ENCODE measurements around the gene CLEC14A. TPM values are rescaled to one million over a fixed set of nuclear protein-coding genes. Genes with fewer than 3 reads are reported as not detected.

CLEC14A gene
- polyA plus RNA-seq, 1 of the 3 experiments (the other 2 are of a cell fraction) = 0.02 TPM

DNA sequence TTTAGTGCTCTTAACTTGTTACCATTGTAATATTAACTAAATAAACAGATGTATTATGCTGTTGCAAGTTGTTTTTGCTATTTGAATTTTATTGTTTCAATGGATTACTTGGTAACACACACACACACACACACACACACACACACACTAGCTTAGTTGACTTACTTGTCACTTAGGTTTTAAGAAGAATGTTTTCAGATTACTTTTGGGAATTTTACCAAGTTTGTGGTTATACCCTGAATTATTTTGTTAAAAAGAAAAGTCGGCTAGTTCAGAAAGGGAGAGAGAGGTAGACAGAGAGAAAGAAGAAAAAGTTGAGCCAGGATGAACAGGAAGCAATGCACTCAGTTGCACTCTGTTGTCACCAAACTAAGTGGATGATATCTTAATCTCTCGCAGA is 42.9 kb downstream of the CLEC14A start:
- DNase-seq = no peak
- H4K20me1 ChIP-seq (ENCODE audit: insufficient read depth) = no peaks in the 10 kb centered on the region
- no peak overlapping the region for H2AFZ ChIP-seq (ENCODE audit: low read depth)
- no peak overlapping the region for H3K9ac ChIP-seq
- WGBS (ENCODE audit: low lambda C conversion rate) = 10% methylated on average over 2 of the region's 2 CpGs
- no peaks in the 10 kb centered on the region for H3F3A ChIP-seq (replicated peaks; ENCODE audit: insufficient read depth)
- no peak overlapping the region for H3K27ac ChIP-seq (ENCODE audit: low read depth in 2 of 2, low read length in 1 of 2)
- no peaks in the 10 kb centered on the region for H3K9me2 ChIP-seq
- ChIA-PET CTCF (no interaction called here), POLR2A (no interaction called here)
- peaks cover 17% of the 10 kb centered on the region; the same call in 1 of the 2 replicates for H3K27me3 ChIP-seq (ENCODE audit: insufficient read depth)
- H3K36me3 ChIP-seq (replicated peaks in 1 of 2; ENCODE audit: control insufficient read depth in 1 of 2, insufficient read depth in 2 of 2, low read length in 1 of 2) = no peaks in the 10 kb centered on the region
- no peak overlapping the region for H3K4me3 ChIP-seq (ENCODE audit: low read depth in 2 of 2, low read length in 1 of 2)
- no peaks in the 10 kb centered on the region for H3K79me2 ChIP-seq (ENCODE audit: insufficient read depth)
- no peaks in the 10 kb centered on the region for H3K4me1 ChIP-seq (ENCODE audit: control insufficient read depth in 1 of 2, insufficient read depth in 2 of 2, low read depth in 1 of 2, low read length in 1 of 2)
- TF ChIP-seq NFIC (IDR thresholded peaks at IDR 0.05; ENCODE audit: borderline replicate concordance) = no peak
- TF ChIP-seq, protein P1, sequence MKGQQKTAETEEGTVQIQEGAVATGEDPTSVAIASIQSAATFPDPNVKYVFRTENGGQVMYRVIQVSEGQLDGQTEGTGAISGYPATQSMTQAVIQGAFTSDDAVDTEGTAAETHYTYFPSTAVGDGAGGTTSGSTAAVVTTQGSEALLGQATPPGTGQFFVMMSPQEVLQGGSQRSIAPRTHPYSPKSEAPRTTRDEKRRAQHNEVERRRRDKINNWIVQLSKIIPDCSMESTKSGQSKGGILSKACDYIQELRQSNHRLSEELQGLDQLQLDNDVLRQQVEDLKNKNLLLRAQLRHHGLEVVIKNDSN (IDR thresholded peaks at IDR 0.05; ENCODE audit: borderline replicate concordance, low read depth) = no peak
- no peak for TF ChIP-seq SMC3 (IDR thresholded peaks at IDR 0.05; ENCODE audit: low read depth, low read length)
- no peaks in the 10 kb centered on the region for H3K9me3 ChIP-seq
- no peak overlapping the region for H3K4me2 ChIP-seq

GRCh38 chr14:38212111-38212510 is 43.8 kb downstream of the CLEC14A start:
- Histone ChIP-seq H3K4me1 (ENCODE audit: control insufficient read depth in 1 of 2, insufficient read depth in 2 of 2, low read depth in 1 of 2, low read length in 1 of 2) (no peaks in the 10 kb centered on the region), H3K9me2 (no peaks in the 10 kb centered on the region), H3K9ac (no peak overlapping the region), H3K27me3 (ENCODE audit: insufficient read depth) (peaks cover 17% of the 10 kb centered on the region; the same call in 1 of the 2 replicates), H2AFZ (ENCODE audit: low read depth) (no peak overlapping the region), H4K20me1 (ENCODE audit: insufficient read depth) (no peaks in the 10 kb centered on the region), H3K9me3 (no peaks in the 10 kb centered on the region), H3K36me3 (replicated peaks in 1 of 2; ENCODE audit: control insufficient read depth in 1 of 2, insufficient read depth in 2 of 2, low read length in 1 of 2) (no peaks in the 10 kb centered on the region), H3K4me2 (no peak overlapping the region), H3K4me3 (ENCODE audit: low read depth in 2 of 2, low read length in 1 of 2) (no peak overlapping the region), H3K79me2 (ENCODE audit: insufficient read depth) (no peaks in the 10 kb centered on the region), H3K27ac (ENCODE audit: low read depth in 2 of 2, low read length in 1 of 2) (no peak overlapping the region), H3F3A (replicated peaks; ENCODE audit: insufficient read depth) (peaks cover 2% of the 10 kb centered on the region)
- CTCF ChIA-PET = no interaction called here
- no peak for DNase-seq
- POLR2A ChIA-PET = no interaction called here
- TF ChIP-seq TCF12 (IDR thresholded peaks at IDR 0.05) = no peak
- TF ChIP-seq, protein P2, sequence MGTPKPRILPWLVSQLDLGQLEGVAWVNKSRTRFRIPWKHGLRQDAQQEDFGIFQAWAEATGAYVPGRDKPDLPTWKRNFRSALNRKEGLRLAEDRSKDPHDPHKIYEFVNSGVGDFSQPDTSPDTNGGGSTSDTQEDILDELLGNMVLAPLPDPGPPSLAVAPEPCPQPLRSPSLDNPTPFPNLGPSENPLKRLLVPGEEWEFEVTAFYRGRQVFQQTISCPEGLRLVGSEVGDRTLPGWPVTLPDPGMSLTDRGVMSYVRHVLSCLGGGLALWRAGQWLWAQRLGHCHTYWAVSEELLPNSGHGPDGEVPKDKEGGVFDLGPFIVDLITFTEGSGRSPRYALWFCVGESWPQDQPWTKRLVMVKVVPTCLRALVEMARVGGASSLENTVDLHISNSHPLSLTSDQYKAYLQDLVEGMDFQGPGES (IDR thresholded peaks at IDR 0.05; ENCODE audit: low read depth, low read length) = no peak
- TF ChIP-seq RAD21 (IDR thresholded peaks at IDR 0.05; ENCODE audit: low read length) = no peak
- TF ChIP-seq, protein P3, sequence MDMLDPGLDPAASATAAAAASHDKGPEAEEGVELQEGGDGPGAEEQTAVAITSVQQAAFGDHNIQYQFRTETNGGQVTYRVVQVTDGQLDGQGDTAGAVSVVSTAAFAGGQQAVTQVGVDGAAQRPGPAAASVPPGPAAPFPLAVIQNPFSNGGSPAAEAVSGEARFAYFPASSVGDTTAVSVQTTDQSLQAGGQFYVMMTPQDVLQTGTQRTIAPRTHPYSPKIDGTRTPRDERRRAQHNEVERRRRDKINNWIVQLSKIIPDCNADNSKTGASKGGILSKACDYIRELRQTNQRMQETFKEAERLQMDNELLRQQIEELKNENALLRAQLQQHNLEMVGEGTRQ (IDR thresholded peaks at IDR 0.05; ENCODE audit: borderline replicate concordance, low read depth, low read length) = no peak
- no peak for TF ChIP-seq NFIC (IDR thresholded peaks at IDR 0.05; ENCODE audit: borderline replicate concordance)
- no peak for TF ChIP-seq RXRA (IDR thresholded peaks at IDR 0.05; ENCODE audit: borderline replicate concordance, low read depth)
- no peak for TF ChIP-seq TAF1 (IDR thresholded peaks at IDR 0.05; ENCODE audit: borderline replicate concordance, low read depth, low read length)
- no peak for TF ChIP-seq CHD2 (IDR thresholded peaks at IDR 0.05; ENCODE audit: low read length, partially characterized antibody)
- no peak for TF ChIP-seq GATA2 (CRISPR knock-in tag; IDR thresholded peaks at IDR 0.05)
- TF ChIP-seq, protein P4, sequence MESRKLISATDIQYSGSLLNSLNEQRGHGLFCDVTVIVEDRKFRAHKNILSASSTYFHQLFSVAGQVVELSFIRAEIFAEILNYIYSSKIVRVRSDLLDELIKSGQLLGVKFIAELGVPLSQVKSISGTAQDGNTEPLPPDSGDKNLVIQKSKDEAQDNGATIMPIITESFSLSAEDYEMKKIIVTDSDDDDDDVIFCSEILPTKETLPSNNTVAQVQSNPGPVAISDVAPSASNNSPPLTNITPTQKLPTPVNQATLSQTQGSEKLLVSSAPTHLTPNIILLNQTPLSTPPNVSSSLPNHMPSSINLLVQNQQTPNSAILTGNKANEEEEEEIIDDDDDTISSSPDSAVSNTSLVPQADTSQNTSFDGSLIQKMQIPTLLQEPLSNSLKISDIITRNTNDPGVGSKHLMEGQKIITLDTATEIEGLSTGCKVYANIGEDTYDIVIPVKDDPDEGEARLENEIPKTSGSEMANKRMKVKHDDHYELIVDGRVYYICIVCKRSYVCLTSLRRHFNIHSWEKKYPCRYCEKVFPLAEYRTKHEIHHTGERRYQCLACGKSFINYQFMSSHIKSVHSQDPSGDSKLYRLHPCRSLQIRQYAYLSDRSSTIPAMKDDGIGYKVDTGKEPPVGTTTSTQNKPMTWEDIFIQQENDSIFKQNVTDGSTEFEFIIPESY (IDR thresholded peaks at IDR 0.05; ENCODE audit: borderline replicate concordance, low read depth) = no peak
- TF ChIP-seq, protein P5, sequence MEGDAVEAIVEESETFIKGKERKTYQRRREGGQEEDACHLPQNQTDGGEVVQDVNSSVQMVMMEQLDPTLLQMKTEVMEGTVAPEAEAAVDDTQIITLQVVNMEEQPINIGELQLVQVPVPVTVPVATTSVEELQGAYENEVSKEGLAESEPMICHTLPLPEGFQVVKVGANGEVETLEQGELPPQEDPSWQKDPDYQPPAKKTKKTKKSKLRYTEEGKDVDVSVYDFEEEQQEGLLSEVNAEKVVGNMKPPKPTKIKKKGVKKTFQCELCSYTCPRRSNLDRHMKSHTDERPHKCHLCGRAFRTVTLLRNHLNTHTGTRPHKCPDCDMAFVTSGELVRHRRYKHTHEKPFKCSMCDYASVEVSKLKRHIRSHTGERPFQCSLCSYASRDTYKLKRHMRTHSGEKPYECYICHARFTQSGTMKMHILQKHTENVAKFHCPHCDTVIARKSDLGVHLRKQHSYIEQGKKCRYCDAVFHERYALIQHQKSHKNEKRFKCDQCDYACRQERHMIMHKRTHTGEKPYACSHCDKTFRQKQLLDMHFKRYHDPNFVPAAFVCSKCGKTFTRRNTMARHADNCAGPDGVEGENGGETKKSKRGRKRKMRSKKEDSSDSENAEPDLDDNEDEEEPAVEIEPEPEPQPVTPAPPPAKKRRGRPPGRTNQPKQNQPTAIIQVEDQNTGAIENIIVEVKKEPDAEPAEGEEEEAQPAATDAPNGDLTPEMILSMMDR (IDR thresholded peaks at IDR 0.05) = no peak
- no peak for TF ChIP-seq GABPA (IDR thresholded peaks at IDR 0.05; ENCODE audit: low read depth)
- no peak for TF ChIP-seq YY1 (IDR thresholded peaks at IDR 0.05; ENCODE audit: low read depth)
- no peak for TF ChIP-seq FOXJ3 (CRISPR knock-in tag; IDR thresholded peaks at IDR 0.05)
- TF ChIP-seq, protein P6, sequence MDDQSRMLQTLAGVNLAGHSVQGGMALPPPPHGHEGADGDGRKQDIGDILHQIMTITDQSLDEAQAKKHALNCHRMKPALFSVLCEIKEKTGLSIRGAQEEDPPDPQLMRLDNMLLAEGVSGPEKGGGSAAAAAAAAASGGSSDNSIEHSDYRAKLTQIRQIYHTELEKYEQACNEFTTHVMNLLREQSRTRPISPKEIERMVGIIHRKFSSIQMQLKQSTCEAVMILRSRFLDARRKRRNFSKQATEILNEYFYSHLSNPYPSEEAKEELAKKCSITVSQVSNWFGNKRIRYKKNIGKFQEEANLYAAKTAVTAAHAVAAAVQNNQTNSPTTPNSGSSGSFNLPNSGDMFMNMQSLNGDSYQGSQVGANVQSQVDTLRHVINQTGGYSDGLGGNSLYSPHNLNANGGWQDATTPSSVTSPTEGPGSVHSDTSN (IDR thresholded peaks at IDR 0.05) = no peak

Measured in SK-N-SH (cell line).